HG02678 (cell line): Measurements from ENCODE around the gene CTXND1.

Source experiments
- ATAC-seq: cut with Tn5 transposase; IDR thresholded peaks from one replicate; pipeline ENCODE4 v1.9.1; 2021; ENCODE audit warnings: mild to moderate bottlenecking, moderate library complexity; ENCODE audit not compliant: unreplicated experiment

The CTXND1 gene

DNA sequence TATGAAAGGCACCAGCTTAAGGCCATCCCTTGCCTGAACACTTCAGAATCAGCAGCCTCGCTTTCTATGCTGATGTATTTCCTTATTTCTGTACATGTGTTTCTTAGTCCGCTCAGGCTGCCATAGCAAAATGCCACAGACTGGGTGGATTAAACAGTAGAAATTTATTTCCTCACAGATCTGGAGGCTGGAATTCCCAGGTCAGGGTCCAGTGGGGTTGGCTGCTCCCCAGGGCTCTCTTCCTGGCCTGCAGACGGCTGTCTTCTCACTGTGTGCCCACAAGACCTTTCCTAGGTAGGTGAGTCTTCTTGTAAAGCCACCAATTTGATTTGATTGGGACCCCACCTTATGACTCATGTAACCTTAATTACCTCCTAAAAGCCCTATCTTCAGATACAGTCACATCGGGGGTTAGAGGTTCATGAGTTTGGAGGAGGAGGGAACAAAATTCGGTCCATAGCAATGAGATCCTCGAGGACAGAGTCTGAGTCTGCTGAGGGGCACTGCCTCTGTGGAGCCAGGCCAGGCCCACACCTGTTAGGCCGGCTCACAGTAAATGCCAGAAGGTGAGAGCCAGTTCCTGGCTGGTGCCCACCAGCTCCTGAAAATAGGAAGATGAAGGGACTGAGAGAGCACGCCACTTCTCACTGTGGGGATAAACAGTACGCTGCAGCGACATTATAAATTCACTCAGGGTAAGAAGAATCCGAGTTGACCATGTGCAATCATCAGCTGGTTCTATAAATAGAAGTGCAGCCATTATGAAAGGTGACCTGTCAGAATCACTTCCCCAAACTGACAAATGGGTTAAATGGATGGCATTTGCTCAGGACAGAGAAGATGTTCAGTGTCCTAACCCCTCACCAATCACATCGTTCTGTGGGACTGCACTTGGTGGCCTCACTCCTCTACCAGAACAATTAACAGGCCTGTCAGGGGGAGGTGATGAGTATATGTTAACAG is 41.1 kb downstream of the CTXND1 start:
- no peak for ATAC-seq

DNA sequence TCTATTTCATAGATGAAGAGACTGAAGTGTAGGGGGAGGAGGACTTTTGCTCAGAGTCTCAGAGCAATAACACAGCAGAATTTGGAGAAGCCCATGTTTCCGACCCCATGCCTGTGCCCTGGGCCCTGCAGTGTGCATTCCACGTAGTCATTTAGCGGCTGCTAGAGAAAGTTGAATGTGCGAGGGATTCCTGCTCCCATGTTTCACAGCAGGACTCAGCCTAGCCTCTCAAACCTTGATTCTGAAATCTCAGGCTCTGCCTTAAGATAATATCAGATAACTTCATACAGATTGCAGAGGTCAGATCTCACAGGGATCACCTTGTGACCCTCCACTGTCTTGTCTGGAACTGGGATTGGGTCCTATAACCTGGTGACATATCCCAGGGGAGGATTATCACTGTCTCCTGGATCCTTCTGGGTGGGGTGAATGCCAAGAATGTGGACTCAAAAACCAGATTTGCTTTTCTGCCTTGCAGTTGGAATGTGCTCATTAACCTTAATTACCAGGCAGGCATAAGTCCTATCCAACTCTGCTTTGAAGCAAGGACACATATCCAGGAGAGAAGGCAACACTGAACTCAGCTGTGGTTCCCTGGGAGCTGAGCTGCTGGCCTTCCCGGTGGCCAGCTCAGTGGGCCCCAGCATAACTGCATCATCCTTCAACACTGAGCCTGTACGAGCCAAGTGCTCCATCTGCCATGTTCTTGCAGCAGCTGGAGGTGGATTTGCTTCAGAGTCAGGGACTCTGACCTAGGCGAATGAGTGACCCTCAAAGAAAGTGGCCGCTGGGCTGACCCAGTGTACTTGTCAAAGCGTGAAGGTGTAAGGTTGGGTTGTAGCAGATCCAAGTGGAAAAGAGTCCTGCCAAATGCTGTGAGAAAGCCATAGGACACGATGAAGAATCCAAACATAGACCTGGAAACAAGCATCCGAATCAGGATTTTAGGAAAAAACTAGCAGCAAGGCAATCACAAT is 43.0 kb downstream of the CTXND1 start:
- no peak for ATAC-seq

DNA sequence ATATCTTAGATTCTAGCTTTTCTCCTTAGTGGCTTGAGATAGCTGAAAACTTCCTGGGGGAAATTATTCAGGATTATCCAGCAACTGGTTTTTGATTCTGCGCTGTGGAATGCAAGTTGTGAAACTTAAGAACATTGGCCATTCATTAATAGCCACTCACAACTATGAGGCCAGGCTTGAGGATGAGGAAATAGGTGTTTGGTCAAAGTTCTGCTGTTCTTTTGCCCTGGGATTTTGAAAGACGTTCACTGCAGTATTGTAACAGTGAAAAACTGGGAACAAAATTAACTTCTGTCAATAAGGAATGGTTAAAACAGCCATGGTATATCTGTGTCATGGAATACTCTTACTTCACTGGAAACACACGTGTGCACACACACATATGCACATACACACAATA is 44.1 kb downstream of the CTXND1 start:
- no peak for ATAC-seq

DNA sequence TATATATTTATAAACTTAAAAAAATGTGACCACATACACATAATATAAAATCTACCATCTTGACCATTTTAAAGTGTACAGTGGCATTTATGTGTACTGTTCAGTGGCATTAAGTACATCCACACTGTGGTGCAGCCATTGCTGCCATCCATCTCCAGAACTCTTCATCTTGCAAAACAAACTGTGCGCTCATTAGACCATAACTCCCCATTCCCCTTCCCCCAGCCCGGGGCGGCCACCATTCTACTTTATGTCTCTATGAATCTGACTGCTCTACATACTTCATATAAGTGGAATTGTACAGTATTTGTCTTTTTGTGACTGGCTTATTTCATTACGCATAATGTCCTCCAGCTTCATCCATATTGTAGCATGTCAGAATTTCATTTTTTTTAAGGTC is 47.8 kb downstream of the CTXND1 start:
- ATAC-seq, result no peak

DNA sequence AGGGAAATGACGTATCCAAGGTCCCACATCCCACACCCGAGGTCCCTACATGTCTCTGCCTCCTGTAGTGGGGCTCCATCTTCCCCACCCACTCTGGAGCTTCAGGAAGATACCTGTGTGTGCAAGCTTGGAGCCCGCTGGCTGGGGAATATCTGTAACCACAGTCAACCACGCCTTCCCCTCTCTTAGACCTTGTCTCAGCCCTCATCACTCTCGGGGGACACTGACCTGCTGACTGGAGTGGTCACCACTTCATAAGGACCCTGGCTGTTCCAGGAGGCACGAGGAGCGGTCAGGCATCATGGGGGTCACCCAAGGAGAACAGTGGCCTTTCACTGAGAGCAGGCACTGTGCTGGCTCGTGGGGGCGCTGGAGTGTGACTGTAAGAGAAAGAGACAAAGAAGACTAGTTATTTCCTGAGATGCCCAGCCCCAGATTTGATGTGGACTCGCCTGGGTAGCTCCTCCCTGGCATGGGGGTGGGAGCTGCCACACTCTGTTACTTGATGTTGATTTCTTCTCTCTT is 48.6 kb downstream of the CTXND1 start:
- no peak for ATAC-seq

DNA sequence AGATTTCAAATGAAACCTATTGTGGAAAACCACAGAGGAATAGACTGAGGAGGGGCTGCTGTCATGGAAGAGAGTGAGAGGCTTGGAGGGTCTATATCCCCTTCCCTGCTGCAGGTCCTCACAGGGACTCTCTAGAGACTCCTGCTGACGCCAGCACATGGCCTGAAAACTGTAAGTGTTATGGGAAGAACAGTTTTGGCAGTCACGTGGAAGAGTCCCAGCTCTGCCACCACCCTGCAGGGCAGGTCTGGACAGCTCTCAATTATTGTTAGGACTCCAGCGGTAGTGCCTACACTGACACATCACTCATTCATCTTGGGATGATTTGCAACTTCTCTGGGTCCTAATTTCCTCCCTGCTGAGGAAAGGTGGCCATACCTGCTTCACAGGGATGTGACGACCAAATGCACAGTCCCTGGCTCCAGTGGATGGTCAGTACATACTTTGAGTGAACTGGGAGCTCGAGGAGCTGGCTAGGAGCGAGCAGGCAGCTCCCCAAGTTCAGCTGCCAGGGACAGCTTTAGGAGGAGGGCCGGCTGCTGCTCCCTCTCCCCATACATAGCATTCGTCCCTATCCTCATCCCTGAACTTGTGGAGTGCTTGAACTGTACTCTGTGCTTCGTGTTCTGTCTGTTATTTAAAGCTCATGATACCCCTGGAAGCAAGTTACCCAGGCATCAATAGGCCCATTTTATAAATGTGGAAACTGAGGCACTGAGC is 49.2 kb downstream of the CTXND1 start:
- ATAC-seq, result no peak

DNA sequence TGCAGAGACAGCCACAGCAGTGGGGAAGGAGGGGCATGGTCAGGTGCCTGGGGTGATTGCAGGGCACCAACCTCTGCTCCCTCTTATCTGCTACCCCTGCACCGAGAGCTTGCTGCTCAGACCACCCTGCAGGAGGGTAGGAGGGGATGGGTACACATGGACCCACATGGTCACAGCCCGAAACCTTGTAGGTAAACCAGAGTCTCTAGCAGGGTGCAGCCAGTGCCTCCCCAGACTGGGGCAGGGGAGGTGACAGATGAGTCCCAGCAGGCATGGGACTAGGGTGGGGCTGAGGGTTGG is 50.0 kb downstream of the CTXND1 start:
- ATAC-seq, result no peak

DNA sequence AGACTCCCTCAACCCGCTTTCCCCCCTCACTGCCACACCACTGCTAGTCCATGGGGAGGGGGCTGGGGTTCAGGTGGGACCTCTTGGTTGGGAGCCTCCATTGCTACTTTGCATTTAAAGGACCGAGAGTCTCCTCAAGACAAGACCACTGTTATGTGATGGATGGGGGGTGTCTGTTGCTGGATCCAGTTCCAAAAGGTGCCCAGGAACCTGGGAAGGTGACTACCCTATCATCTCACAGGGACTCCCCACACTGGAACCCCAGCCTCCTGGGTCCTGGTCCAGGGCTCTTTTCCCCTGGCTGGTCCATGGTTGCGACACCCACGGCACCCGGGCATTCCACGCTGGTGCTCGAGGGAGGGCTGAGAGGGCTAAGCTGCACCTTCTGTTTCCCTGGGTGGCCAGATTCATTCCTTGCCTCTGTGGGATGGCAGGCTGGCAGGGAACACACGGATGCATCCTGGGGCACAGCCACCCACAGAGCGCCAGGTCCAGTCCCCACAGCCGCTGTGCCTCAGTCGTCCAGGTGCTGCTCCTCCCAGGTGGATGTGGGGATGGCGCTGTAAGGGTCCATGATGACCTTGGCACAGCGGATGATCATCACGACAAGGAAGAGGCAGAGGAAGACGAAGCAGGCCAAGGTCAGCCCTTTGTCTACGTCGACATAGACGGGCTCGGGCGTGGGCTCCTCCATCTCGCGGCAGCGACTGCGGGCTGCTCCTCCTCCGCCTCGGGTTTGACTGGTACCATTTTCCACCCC is 50.6 kb downstream of the CTXND1 start:
- no peak for ATAC-seq

DNA sequence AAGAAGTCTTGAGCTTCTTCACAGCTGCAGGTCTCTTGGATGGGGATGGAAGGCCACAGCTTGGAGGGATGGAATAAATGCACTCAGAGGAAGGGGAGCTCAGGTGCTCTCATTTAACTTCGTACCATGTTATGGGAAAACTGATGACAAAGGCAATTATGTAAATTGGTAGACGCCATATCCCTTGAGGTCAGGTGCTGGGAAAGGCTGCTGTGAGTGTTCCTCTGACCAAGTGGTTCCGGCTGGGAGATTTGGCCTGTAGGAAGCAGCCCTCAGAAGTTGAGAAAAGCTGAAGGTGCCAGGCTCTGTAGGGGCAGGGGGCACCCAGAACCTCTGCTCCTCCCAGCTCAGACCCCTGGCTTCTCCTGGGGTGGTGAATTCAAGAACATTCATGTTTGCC is 52.1 kb downstream of the CTXND1 start:
- ATAC-seq, result no peak

DNA sequence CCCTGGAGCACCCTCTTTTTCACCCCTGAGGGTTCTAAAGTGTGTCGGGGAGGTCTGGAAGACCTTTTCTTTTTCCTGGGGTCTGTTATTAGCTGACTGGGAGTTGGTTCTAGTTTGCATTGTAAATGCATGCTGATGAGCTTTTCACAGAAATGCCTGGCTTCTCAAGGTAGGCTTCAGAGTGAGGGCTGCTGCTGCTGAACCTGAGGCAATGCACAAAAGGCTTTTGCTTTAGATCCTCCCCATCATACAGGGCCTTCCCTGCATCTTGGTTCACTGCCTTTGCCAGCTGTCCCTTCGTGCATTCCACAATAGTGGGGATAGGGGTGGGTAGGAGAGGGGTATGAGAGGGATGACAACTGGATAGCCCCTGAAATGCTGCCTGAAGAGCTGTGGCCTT is 52.6 kb downstream of the CTXND1 start:
- ATAC-seq, result no peak

DNA sequence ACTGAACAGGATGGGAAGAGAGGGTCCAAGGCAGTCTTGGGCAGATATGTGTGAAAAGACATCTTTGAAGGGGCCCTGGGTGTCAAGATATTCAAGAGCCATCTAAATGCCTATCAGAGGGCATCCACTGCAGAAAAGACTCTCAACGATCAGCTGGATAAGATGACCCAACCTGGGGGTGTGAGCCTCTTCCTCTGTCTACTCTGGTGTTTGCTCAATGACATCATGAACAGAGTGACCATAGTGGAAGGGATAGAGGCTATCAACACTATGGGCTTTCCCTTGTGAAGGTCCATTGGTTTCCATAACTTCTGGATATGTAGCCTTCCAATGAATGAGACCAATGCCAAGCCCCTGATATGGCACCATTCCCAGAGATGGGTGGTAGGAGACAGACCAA is 57.1 kb downstream of the CTXND1 start:
- no peak for ATAC-seq

DNA sequence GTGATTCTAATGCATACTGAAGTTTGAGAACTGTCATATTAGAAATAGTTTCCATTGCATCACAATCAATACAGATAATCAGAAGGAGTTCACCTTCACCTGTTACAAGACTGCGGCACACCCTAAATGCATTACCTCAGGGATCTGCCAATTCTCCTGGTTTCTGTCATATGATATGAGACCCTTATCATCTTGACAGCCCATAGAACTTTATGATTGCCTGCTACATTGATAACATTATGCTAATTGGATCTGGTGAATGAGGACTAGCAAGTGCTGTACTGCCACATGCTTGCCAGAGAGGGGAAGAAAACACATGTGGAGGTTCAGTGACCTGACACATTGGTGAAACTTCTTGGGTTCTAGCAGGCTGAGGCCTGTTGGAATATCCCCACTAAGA is 57.8 kb downstream of the CTXND1 start:
- ATAC-seq, result no peak

DNA sequence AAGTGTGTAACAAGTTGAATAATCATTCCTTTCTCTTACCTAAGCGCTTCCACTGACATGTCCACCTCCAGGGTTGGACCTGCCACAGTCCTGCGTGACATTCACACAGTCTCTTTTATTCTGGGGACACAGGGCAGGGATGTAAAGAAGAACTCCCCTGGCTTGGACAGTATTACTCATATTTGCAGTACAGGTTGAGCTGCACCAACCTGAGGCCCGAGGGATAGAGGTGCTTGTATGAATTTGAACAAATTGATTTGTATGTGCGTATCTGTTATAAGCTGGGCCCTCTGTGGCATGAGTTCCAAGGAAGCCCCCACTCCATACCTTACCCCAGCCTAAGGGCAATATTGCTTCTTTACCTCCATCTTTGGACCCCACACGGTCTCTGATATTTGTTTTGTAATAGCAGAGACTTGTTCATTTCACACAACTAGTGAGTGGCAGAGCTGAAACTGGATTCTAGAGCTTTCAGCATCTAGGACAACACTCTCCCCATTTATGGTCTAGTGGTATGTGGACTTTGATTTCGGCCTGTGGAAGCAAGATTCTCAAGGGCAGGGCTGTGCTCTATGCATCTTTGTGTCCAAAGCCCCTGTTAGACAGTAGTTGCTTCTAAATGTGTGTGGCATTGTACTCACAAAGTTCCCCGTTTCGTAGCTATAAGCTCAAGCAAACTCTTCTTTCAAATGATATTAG is 60.0 kb downstream of the CTXND1 start:
- ATAC-seq, result no peak

DNA sequence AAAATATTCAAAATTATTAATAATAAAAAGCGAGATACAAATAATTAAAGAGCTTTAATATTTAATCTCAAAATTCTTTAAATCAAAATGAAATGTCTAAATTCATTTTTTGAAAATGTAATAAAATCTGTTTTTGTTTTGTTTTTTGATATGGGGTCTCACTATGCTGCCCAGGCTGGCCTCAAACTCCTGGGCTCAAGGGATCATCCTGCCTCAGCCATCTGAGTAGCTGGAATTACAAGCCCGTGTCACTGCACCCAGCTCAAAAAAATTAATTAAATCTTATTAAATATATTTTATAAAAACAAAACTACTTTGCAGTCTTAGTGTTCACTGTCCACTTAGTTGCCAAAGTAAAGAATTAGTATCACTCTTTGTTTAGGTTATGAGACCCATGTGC is 60.8 kb downstream of the CTXND1 start:
- no peak for ATAC-seq

DNA sequence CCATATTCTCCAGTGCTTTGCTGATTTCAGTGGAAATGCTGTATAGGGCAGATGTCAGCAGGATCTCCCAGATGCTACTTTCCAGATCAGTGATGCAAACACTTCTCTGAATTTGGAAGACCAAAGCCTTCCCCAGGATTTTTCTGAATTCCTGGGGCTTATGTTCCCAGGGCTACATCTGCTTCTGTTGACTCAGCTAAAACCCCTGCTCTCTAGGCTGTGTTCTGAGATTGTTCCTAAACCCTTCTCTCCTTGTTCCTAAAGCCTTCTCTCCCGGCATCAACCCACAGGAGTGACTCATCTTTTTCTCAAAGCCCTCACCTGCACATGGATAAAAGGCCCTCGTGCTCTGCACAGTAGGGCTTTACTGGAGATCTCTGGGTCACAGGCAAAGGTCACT is 63.8 kb downstream of the CTXND1 start:
- no peak for ATAC-seq

DNA sequence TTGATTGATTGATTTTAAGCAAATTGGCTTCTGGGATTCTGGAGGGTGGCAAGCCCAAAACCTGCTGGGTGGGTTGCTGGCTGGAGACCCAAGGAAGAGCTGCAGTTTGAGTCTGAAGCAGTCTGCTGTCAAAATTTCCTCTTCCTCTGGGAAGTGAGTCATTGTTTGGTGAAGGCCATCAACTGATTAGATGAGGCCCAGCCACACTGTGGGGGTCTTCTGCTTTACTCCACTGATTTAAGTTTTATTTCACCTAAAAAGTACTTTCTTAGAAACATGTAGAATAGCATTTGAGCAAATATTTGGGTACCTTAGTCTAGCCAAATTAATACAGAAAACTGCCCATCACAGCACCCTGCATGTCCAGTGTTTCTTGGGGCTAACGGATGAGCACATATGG is 65.4 kb downstream of the CTXND1 start:
- ATAC-seq, result no peak

DNA sequence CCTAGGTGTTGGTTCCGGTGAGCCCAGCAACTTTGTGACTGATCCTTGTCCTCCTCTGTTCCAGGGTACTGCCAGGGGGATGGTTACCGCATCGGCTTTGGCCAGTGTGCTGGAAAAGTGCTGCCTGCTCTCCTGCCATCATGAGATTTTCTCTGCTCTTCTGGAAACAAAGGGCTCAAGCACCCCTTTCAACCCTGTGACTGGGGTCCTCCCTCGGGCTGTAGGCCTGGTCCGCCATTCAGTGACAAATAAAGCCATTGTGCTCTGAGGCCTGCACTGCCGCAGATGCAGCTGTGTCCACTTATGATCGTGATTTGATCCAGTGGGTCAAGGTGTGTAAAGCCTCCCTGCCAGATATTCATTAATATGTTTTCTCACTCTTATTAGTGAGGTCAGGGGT is 65.9 kb downstream of the CTXND1 start:
- ATAC-seq, result no peak

DNA sequence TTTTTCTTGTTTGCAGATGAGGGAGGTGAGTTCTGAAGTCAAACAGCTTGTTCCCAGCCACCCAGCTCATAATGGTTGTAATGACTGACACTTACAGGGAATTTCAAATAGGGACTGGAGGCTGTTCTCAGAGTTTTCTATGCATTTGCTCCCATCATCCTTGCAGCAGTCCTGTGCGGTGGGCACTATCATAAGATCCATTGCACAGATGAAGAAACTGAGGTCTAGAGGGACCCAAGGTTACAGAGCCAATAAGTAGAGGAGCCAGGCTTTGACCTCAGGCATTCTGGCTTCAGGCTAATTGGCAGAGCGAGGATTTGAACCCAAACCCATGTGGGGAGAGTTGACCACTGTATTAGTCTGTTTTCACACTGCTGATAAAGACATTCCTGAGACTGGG is 66.9 kb downstream of the CTXND1 start:
- no peak for ATAC-seq

DNA sequence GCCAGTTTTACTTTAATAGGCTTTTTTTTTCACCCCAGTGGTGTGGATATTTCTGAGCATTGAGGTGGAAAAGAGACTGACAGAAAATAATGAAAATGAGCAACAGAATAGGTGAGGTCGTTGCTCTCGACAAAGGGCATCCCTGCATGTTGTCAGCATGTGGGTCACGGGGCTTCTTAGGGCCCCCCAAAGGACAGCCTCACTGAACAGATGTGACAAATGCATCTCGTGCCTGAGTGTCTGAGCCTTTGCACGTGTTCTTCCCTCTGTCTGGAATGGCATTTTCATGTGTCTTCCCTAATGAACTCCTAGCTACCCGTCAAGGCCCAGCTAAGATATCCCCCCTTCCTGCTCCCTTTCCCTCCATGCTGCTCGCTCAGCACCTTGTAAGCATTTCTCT is 67.5 kb downstream of the CTXND1 start:
- no peak for ATAC-seq

DNA sequence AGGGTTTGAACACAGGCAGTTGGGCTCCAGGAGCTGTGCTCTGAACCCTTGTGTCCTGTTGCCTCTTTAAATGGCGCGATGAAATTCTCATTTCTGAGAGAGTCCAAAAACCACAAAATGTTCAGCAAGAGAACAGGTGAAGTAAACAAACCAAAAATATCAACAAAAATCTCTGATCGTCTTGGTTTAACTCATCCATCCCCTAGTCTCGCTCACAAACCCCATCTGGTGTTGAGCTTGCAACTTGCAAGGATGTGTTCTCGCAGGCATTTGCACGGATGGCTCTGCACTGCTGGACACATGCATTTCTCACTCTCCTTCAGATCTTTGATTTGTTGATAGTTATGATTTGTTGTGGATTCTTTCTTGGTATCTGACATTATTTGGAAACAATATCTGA is 68.1 kb downstream of the CTXND1 start:
- no peak for ATAC-seq
